ENCODE measurements around the gene MOB3B.
"Not testable (repeated sequence)": the region's sequence is repeated elsewhere in the genome, so short reads cannot be mapped to it uniquely, and the experiment has no call there.

Gene MOB3B

GRCh38 chr9:27422279-27422834 is 107.3 kb downstream of the MOB3B start:
- no peak for DNase-seq (ENCODE audit: low read depth)

- no peak for DNase-seq (ENCODE audit: low read depth)
These were observed 108.0 kb downstream of the MOB3B start for GRCh38 chr9:27421577-27421976.

- not testable (repeated sequence) for DNase-seq (ENCODE audit: low read depth)
These were observed 110.1 kb downstream of the MOB3B start for GRCh38 chr9:27419558-27419957.

GRCh38 chr9:27414220-27414761 is 115.3 kb downstream of the MOB3B start:
- DNase-seq (ENCODE audit: low read depth) = no peak

GRCh38 chr9:27413511-27414219 is 115.9 kb downstream of the MOB3B start:
- no peak for DNase-seq (ENCODE audit: low read depth)

GRCh38 chr9:27412963-27413362 is 116.7 kb downstream of the MOB3B start:
- DNase-seq (ENCODE audit: low read depth) = no peak

GRCh38 chr9:27412081-27412480 is 117.5 kb downstream of the MOB3B start:
- no peak for DNase-seq (ENCODE audit: low read depth)

GRCh38 chr9:27408482-27408881 is 121.1 kb downstream of the MOB3B start:
- no peak for DNase-seq (ENCODE audit: low read depth)

- DNase-seq (ENCODE audit: low read depth) = no peak
These were observed 121.6 kb downstream of the MOB3B start for GRCh38 chr9:27408001-27408400.

GRCh38 chr9:27407491-27407890 is 122.1 kb downstream of the MOB3B start:
- no peak for DNase-seq (ENCODE audit: low read depth)

- no peak for DNase-seq (ENCODE audit: low read depth)
These were observed 125.0 kb downstream of the MOB3B start for GRCh38 chr9:27404661-27405060.

- no peak for DNase-seq (ENCODE audit: low read depth)
These were observed 127.0 kb downstream of the MOB3B start for GRCh38 chr9:27402626-27403025.

GRCh38 chr9:27400334-27400880 is 129.2 kb downstream of the MOB3B start:
- DNase-seq (ENCODE audit: low read depth) = no peak

- no peak for DNase-seq (ENCODE audit: low read depth)
These were observed 130.5 kb downstream of the MOB3B start for GRCh38 chr9:27398982-27399653.

GRCh38 chr9:27396495-27396894 is 133.1 kb downstream of the MOB3B start:
- no peak for DNase-seq (ENCODE audit: low read depth)

- DNase-seq (ENCODE audit: low read depth) = no peak
These were observed 134.1 kb downstream of the MOB3B start for GRCh38 chr9:27395484-27395921.

GRCh38 chr9:27394826-27395201 is 134.8 kb downstream of the MOB3B start:
- no peak for DNase-seq (ENCODE audit: low read depth)

GRCh38 chr9:27394154-27394825 is 135.3 kb downstream of the MOB3B start:
- DNase-seq (ENCODE audit: low read depth) = no peak

GRCh38 chr9:27393054-27393846 is 136.4 kb downstream of the MOB3B start:
- no peak for DNase-seq (ENCODE audit: low read depth)

GRCh38 chr9:27392451-27392850 is 137.2 kb downstream of the MOB3B start:
- no peak for DNase-seq (ENCODE audit: low read depth)
